ENCODE data around the gene FMN1.

Gene FMN1

GRCh38 chr15:33119273-33119672, 75.2 kb downstream of the FMN1 start:
- no peak for FAIRE-seq

GRCh38 chr15:33116198-33116597, 78.3 kb downstream of the FMN1 start:
- no peak for FAIRE-seq

GRCh38 chr15:33115191-33115861, 79.2 kb downstream of the FMN1 start:
- no peak for FAIRE-seq

GRCh38 chr15:33114374-33114717, 80.2 kb downstream of the FMN1 start:
- no peak for FAIRE-seq

- FAIRE-seq: no peak
Measured at GRCh38 chr15:33113666-33114373, 80.7 kb downstream of the FMN1 start.

GRCh38 chr15:33112541-33113105, 81.9 kb downstream of the FMN1 start:
- no peak for FAIRE-seq

- FAIRE-seq: no peak
Measured at GRCh38 chr15:33111041-33111451, 83.5 kb downstream of the FMN1 start.

- FAIRE-seq: no peak
Measured at GRCh38 chr15:33109345-33109744, 85.2 kb downstream of the FMN1 start.

GRCh38 chr15:33108518-33108917, 86.0 kb downstream of the FMN1 start:
- FAIRE-seq: no peak

- FAIRE-seq: no peak
Measured at GRCh38 chr15:33107950-33108349, 86.6 kb downstream of the FMN1 start.

- FAIRE-seq: no peak
Measured at GRCh38 chr15:33104212-33104611, 90.3 kb downstream of the FMN1 start.

GRCh38 chr15:33101036-33101435, 93.5 kb downstream of the FMN1 start:
- no peak for FAIRE-seq

- no peak for FAIRE-seq
Measured at GRCh38 chr15:33100314-33100713, 94.2 kb downstream of the FMN1 start.

- no peak for FAIRE-seq
Measured at GRCh38 chr15:33099739-33100138, 94.8 kb downstream of the FMN1 start.

- FAIRE-seq: no peak
Measured at GRCh38 chr15:33099213-33099612, 95.3 kb downstream of the FMN1 start.

GRCh38 chr15:33098094-33099058, 96.1 kb downstream of the FMN1 start:
- no peak for FAIRE-seq

- FAIRE-seq: no peak
Measured at GRCh38 chr15:33096134-33096533, 98.4 kb downstream of the FMN1 start.

- FAIRE-seq: no peak
Measured at GRCh38 chr15:33095641-33096040, 98.9 kb downstream of the FMN1 start.

GRCh38 chr15:33094336-33094735, 100.2 kb downstream of the FMN1 start:
- no peak for FAIRE-seq

- FAIRE-seq: no peak
Measured at GRCh38 chr15:33093222-33093621, 101.3 kb downstream of the FMN1 start.

GRCh38 chr15:33091983-33092693, 102.4 kb downstream of the FMN1 start:
- no peak for FAIRE-seq

All from A204.1 (cell line).